ENCODE data around the gene PTPN6.

PTPN6 gene

DNA sequence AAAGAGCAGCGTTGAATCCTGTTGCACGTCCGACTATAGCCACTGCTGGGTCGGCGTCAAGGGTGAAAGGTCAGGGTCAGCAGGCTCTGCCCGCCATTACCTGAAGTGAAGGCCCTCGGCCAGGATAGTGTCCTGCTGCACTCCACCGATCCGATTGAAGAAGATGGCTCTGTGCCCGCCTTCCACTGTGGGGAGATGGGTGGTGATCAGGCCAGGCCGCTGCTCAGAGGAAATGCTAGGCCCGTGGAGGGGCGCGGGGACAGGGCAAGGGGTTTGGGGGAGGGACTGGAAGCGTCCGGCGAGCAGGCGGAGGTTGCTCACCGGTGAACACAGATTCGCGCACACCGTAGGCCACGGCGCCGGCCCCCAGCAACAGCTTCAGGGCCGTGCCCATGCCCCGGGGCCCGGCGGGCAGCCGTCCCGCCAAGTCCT lies 19.0 kb downstream of the PTPN6 start:
- DNase-seq (ENCODE audit: low spot score) = no peak

DNA sequence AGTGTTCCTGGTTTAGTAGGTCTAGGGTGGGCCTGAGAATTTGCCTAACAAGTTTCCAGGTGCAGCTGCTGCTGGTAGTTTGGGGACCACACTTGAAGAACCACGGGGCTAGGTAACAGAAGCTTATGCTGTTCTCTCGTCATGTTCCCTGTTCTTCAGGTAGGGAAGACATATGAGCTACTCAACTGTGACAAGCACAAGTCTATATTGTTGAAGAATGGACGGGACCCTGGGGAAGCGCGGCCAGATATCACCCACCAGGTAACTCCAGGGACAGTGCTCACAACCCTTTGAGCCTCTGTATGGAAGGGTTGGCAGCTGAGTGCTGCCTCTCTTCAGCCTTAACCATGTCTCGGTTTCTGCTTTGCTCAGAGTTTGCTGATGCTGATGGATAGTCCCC lies 23.0 kb downstream of the PTPN6 start:
- no peak for DNase-seq (ENCODE audit: low spot score)

- no peak for DNase-seq (ENCODE audit: low spot score)
Measured at GRCh38 chr12:6975297-6976032, 24.3 kb downstream of the PTPN6 start.

- no peak for DNase-seq (ENCODE audit: low spot score)
Measured at GRCh38 chr12:6977653-6978052, 26.5 kb downstream of the PTPN6 start.

GRCh38 chr12:6978188-6978587 lies 27.0 kb downstream of the PTPN6 start:
- no peak for DNase-seq (ENCODE audit: low spot score)

- DNase-seq (ENCODE audit: low spot score) = no peak
Measured at GRCh38 chr12:6978611-6979011, 27.5 kb downstream of the PTPN6 start.

GRCh38 chr12:6979021-6979420 lies 27.9 kb downstream of the PTPN6 start:
- DNase-seq (ENCODE audit: low spot score) = no peak

GRCh38 chr12:6979453-6979852 lies 28.3 kb downstream of the PTPN6 start:
- no peak for DNase-seq (ENCODE audit: low spot score)

DNA sequence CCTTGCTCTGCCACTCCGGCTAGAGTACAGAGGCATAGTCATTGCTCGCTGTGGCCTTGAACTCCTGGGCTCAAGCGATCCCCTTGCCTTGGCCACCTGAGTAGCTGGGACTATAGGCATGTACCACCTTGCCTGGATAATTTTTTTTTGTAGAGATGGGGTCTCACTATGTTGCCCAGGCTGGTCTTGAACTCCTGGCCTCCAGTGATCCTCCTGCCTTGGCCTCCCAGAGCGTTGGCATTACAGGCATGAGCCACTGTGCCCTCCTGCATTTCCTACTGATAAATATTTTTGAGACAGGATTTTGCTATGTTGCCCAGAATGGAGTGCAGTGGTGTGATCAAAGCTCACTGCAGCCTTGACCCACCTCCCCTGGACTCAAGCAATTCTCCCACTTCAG lies 28.9 kb downstream of the PTPN6 start:
- no peak for DNase-seq (ENCODE audit: low spot score)

- DNase-seq (ENCODE audit: low spot score) = no peak
Measured at GRCh38 chr12:6980740-6981139, 29.6 kb downstream of the PTPN6 start.

DNA sequence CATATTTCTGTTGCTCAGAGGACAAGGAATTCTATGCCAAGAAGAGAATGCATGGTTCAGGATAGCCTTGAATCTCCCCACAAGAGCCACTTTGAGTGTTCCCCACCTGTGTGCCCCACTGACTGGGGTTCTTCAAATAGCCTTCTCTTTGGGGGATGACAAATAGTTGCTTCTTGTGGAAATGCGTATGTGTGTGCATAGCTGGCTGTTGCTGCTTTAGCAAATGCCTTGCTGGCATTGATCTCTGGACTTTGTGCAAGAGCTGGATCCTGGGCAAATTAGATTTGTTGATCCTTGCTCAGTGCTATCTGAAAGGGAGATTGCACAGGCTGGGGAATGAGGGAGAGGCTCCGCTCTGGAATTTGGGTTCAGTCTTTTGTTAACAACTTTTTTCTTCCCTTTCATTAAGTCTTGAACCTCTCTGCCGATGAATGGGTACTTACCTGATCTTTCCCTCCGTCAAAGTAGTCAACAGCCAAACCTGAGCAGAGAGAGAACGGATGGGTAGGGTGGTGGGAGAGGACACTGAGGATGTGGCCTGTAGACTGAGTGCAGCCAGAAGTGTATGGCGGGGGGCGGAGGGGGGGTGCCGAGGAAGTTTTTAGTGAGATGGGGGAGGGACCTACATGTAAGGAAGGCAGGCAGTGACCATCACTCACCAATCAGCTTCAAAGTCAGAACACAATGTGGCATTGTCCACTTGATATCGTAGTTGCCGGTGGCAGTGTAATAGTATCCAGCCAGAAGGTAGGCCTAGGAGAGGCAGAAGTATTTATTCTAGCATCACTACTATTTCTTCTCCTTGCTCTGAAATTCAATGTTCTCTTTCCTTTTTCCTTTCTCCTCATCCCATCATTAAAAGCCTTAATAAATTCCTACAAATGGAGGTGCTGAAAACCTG lies 30.2 kb downstream of the PTPN6 start:
- no peak for DNase-seq (ENCODE audit: low spot score)

- no peak for DNase-seq (ENCODE audit: low spot score)
Measured at GRCh38 chr12:6982532-6982931, 31.4 kb downstream of the PTPN6 start.

DNA sequence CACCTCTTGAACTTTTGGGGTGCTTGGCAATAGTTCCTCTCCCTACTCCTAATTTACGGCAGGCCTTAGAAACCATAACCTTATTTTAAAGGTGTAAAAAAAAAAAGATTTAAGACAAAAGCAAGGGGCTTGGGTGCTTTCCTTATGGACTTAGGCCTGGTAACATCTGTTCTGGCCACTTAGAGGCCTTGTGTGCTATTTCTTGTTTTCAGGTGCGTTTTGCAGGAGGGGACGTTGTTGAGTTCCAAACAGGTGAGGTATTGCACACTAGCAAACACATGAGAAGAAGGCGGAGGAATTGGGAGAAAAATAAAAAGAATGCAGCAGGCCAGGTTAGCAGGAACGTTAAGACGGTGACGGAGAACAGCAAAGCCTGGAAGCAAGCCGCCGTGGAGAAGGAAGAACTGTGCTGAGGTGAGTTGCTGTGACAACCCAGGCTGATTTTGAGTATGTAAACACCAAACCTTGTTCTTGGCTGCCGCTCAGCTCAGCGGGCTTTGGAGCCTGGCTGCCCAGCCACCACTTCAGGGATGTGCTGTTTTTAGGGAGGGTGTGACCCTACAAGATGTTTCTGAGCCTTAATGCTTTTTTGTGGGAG lies 36.9 kb downstream of the PTPN6 start:
- DNase-seq (ENCODE audit: low spot score) = no peak

GRCh38 chr12:6996040-6996441 lies 44.9 kb downstream of the PTPN6 start:
- no peak for DNase-seq (ENCODE audit: low spot score)

DNA sequence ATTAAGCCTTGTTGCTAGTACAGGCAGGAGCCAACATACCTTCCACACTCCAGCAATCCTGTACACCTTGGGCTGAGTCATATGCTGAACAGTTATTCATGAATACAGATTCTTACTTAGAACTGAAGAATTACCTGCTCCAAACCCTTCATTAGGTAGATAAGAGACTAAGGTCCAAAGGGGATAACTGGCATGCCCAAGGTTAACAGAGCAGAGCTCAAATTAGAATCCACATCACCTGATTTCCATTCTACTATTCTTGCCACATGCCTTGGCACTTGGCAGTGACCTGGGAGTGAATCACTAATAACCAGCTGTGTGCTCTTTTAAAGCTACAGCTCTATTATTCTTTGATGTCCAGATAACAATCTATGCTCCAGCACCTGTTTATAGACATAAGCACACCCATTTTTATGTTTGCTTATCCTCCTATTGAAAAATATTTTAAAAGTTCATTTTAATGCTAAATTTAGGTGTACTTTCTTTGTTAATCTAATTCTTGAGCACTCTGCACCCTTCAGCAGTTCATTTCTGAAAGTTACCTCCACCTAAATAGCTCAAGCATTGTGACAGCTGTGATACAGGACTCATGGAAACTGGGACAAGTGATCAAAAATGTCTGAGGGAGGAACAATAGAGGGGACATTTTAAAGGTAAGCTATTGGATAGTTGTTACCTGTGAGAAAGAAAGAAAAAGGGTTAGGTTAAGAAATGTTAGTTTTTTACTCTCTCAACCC lies 47.7 kb downstream of the PTPN6 start:
- DNase-seq (ENCODE audit: low spot score) = no peak

DNA sequence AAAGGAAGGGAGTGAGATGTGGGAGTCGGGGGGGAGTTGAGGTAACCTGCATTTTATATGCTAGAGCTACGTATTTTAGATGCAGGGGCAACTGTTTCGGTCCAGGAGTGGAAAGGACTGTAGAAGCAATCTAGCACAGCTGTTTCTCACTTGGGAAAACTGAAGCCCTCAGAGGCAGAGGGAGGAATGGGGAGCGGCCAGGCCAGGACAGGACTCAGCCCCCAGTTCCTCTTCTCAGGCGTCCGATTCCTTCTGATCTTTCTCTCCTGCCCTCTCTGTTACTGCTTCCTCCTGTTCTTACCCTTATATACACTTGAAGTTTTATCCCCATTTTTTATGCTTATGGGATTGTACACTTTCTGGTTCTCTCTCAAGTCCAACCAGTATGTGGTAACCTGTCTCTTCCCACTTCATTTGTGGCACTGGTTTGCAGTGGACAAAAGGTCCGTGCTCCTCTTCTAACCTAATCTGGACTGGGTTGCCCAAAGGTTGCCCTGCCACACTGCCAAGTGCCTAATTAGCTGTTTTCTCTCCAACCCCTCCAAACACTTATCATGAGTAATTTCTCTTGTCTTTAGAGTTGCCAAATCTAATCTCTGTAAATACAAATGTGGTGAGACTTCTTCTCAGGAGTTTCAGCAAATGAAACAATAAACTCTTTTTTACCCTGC lies 50.9 kb downstream of the PTPN6 start:
- no peak for DNase-seq (ENCODE audit: low spot score)

DNA sequence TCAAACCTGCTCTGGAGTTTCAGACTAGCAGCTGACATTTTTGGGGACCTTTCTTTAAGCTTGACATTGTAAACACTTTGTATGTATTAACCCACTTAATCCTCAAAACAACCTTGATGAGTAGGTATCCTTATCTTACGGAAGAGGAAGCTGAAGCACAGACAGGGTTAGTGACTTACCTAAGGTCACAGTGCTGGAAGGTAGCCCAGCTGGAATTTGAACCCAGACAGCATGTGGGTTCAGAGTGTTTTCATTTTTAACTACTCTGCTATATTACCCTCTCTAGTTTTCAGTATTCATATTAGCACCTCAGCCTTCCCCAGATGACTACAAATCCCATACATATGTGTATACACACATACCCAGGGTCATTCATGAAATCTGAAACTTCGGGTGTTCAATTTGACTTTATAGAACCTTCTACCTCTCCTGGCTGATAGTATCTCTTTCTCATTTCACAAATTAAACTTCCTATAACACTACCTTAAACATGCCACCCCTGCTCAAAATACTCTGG lies 53.2 kb downstream of the PTPN6 start:
- DNase-seq (ENCODE audit: low spot score) = no peak

DNA sequence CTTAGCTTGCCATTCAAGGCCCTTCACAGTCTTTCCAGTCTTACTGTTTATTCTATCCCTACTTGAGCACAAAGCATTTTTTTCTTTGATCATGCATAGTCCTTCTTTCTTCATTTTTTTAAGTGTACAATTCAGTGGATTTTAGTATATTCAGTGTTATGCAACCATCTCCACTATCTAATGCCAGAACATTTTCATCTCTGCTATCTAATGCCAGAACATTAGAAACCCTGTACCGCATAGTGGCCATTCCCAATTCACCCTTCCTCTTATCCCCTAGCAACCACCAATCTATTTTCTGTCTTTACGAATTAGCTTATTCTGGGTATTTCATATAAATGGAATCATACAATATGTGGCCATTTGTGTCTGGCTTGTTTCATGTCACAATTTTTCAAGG lies 53.7 kb downstream of the PTPN6 start:
- DNase-seq (ENCODE audit: low spot score) = no peak

DNA sequence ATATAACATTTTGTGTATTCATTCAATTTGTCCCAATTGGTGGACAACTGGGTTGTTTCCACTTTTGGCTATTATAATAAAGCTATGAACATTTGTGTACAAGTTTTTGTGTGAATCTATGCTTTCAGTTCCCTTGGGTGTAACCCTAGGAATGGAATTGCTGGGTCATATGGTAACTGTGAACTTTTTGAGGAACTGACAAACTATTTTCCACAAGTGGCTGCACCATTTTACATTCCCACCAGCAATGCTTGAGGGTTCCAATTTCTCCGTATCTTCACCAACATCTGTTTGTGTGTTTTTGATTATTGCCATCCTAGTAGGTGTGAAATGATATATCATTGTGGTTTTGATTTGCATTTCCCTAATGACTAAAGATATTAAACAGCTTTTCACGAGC lies 54.2 kb downstream of the PTPN6 start:
- DNase-seq (ENCODE audit: low spot score) = no peak

DNA sequence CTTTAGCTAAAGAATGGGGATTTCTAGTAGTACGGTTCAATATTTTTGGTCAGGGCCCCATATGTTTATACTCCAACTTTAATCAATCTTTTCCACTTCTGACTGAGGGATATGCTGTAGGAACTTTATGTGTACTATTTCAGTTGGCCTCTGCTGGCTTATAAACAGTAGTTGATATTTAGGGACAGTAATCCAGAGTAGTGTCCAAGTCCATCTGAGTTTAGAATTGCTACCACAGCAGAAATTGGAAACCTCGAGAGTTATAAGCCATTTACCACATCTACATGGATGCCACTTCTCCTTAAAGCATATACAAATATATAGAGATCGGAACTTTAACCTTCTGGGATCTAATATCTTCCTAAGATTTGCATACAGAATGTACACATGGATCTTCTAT lies 55.5 kb downstream of the PTPN6 start:
- no peak for DNase-seq (ENCODE audit: low spot score)

DNA sequence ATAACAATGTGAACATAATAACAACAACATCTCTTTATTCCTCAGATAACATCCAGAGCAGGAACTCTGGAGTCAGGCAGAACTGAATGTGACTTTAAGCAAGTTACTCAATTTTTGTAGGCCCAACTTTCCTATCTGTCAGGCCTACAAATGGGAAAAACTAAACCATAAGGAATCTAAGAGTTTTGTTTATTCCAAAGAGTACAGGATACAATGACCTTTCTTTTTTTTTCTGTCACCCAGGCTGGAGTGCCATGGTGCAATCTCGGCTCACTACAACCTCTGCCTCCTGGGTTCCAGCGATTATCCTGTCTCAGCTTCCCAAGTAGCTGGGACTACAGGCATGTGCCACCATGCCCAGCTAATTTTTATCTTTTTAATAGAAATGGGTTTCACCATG lies 57.7 kb downstream of the PTPN6 start:
- DNase-seq (ENCODE audit: low spot score) = no peak

GRCh38 chr12:7009512-7009911 lies 58.4 kb downstream of the PTPN6 start:
- DNase-seq (ENCODE audit: low spot score) = no peak

Data from germinal center (tissue), 1 donor.